Measurements from ENCODE around the gene ARTN. TPM values are rescaled to one million over a fixed set of nuclear protein-coding genes. Genes with fewer than 3 reads are reported as not detected.

Gene ARTN
- total and polyA plus RNA-seq, 4 donors, result 1.8 to 4.9 (median 2.1) TPM; not detected in 1

DNA sequence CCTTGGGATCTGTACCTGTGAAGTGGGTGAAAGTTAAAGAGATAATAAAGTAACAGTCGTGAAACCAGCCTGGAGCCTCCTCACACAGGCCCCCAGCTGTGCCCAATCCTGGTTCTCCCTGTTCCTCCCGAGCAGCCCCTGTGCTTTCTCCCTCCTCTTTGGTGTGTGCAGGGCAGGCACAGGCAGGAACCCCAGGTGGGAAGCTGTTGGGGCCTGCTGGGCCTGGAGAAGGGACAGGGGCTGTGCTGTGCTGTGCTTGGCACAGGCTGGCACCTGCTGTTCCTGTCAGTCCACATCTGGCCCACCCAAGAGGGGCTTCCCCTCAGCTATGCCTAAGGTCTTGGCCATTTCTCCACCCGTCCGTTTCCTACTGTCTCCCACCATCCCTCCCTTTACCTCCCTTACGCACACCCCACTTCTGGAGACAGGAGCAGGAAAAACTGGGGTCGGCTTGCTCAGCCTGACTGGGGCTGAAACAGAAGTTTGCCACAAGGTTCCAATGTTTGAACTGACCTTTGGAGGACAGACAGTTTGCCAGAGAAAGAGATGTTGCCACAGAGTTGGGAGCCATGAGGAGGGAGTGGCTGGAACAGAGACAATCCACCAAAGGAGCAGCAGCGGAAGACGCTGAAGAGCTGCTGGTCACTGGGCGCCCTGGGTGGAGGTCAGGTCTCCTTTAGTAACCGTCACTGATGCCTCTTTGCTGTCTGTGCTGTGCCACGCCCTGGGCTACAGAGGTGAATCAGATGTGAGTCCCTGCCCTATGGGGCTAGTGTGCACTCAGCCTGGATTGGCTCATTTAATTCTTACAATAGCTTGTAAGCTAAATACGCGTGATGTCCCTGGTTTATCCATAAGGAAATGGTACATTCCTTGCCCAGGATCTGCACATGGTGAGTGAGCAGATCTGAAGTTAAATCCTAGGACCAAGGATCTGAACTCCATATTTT, 18.8 kb upstream of the ARTN start:
- H3K27me3 ChIP-seq (ENCODE audit: control insufficient read depth in 1 of 2, insufficient read depth in 2 of 2, low read length in 1 of 2), result no peaks in the 10 kb centered on the region
- H3K4me1 ChIP-seq (ENCODE audit: control insufficient read depth in 1 of 2, insufficient read depth in 2 of 2, low read length in 2 of 2), result no peaks in the 10 kb centered on the region
- ATAC-seq (ENCODE audit: low FRiP score), result no peak
- H3K4me3 ChIP-seq (ENCODE audit: low read length in 2 of 2), result no peak overlapping the region
- no peak overlapping the region for H3K27ac ChIP-seq (ENCODE audit: low read depth in 1 of 2, low read length in 2 of 2)
- DNase-seq, result peak in 1 of 2 donors; percentile 50
- 92 to 93% methylated on average over 13 of the region's 13 CpGs for WGBS, 2 donors
- H3K9me3 ChIP-seq (ENCODE audit: control insufficient read depth, low read length), result no peaks in the 10 kb centered on the region
- H3K36me3 ChIP-seq (ENCODE audit: control insufficient read depth in 1 of 2, insufficient read depth in 2 of 2, low read length in 1 of 2), result no peaks in the 10 kb centered on the region
- intact Hi-C loops (cut with DNase I), result no loop called here

DNA sequence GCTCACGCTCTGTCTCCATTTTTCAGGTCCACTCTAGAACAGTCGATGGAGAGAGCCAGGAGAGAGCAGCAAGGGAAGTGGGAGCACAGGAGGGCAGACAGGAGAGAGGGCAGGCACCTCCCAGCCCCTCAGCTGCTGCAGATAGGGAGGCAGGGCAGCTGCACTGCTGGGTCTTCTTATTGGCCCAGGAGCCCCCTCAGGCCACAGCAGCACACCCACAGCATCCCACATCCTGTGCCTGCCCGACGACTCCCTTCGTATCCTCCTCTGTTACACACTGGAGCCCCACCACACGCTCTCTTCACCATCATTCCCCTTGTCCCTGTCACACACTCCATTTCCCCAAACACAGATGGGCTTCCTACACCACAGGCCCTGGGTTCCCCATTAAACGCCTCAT, 13.7 kb upstream of the ARTN start:
- ATAC-seq (ENCODE audit: low FRiP score), result no peak

DNA sequence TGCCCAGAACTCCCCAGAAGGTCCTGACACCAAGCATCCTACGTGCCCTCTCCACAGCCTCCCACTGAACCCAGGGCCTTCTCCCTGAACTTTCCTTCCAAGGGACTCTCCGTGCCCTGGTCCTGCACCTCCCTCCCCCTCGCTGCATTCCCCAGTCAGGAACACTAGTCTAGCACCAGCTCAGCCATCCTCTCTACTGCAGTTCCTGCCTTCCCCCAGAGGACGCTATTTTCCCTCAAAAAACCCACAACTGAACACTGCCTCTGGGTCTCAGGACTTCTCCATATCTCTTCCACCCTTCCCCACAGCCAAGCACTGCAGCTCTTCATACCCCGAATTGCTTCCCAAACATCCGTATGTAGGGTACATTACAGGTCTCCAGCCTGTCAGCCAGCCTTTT, 12.6 kb upstream of the ARTN start:
- peaks cover 0 to 2% of the 10 kb centered on the region in 2 donors for H3K36me3 ChIP-seq (ENCODE audit: control insufficient read depth in 1 of 2, insufficient read depth in 2 of 2, low read length in 1 of 2)
- H3K27me3 ChIP-seq (ENCODE audit: control insufficient read depth in 1 of 2, insufficient read depth in 2 of 2, low read length in 1 of 2), result no peaks in the 10 kb centered on the region
- no peak for ATAC-seq (ENCODE audit: low FRiP score)
- H3K4me3 ChIP-seq (ENCODE audit: low read length in 2 of 2), result no peak overlapping the region
- H3K9me3 ChIP-seq (ENCODE audit: control insufficient read depth, low read length), result no peaks in the 10 kb centered on the region
- no peak for DNase-seq
- no peaks in the 10 kb centered on the region for H3K4me1 ChIP-seq (ENCODE audit: control insufficient read depth in 1 of 2, insufficient read depth in 2 of 2, low read length in 2 of 2)
- 81 to 91% methylated on average over 5 to 6 of the region's 6 CpGs for WGBS, 2 donors
- H3K27ac ChIP-seq (ENCODE audit: low read depth in 1 of 2, low read length in 2 of 2), result no peak overlapping the region
- intact Hi-C loops (cut with DNase I), result loop anchor here in 1 of 2 donors (10.0 kb wide), 1 partner anchor 76 kb away; no protein-coding TSS in a partner anchor

More for the DNA sequence above, 13.7 kb upstream of the ARTN start:
- H3K36me3 ChIP-seq (ENCODE audit: control insufficient read depth in 1 of 2, insufficient read depth in 2 of 2, low read length in 1 of 2), result no peaks in the 10 kb centered on the region
- no peaks in the 10 kb centered on the region for H3K4me1 ChIP-seq (ENCODE audit: control insufficient read depth in 1 of 2, insufficient read depth in 2 of 2, low read length in 2 of 2)
- H3K27ac ChIP-seq (ENCODE audit: low read depth in 1 of 2, low read length in 2 of 2), result no peak overlapping the region
- DNase-seq, result peak in 1 of 2 donors; percentile 25
- H3K4me3 ChIP-seq (ENCODE audit: low read length in 2 of 2), result no peak overlapping the region
- H3K27me3 ChIP-seq (ENCODE audit: control insufficient read depth in 1 of 2, insufficient read depth in 2 of 2, low read length in 1 of 2), result no peaks in the 10 kb centered on the region
- WGBS, 2 donors, result 93 to 95% methylated on average over 7 of the region's 7 CpGs
- intact Hi-C loops (cut with DNase I), result loop anchor here in 1 of 2 donors (10.0 kb wide), 1 partner anchor 75 kb away; no protein-coding TSS in a partner anchor
- H3K9me3 ChIP-seq (ENCODE audit: control insufficient read depth, low read length), result no peaks in the 10 kb centered on the region

DNA sequence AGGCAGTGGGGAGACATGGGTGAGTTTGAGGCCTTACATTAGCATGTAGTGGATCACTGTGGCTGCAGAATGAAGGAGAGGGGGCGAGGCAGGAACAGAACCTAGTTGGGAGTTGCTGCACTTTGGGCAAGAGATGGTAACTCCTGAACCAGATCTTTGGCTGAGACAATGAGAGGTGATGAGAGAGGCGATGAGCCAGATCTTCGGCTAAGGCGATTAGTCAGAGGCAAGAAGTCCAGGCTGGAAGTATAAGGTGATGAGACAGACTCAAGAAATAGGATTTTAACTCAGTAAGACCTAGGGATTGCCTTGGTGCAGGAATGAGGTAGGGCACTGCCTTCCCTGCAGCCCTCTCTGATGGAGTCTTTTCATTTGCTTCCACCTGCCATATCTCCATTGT, 9.1 kb upstream of the ARTN start:
- H3K4me1 ChIP-seq (ENCODE audit: control insufficient read depth in 1 of 2, insufficient read depth in 2 of 2, low read length in 2 of 2), result no peaks in the 10 kb centered on the region
- 85 to 99% methylated on average over 4 of the region's 4 CpGs for WGBS, 2 donors
- no peaks in the 10 kb centered on the region for H3K27me3 ChIP-seq (ENCODE audit: control insufficient read depth in 1 of 2, insufficient read depth in 2 of 2, low read length in 1 of 2)
- H3K27ac ChIP-seq (ENCODE audit: low read depth in 1 of 2, low read length in 2 of 2), result no peak overlapping the region
- no peak overlapping the region for H3K4me3 ChIP-seq (ENCODE audit: low read length in 2 of 2)
- DNase-seq (no peak), ATAC-seq (ENCODE audit: low FRiP score) (no peak)
- H3K36me3 ChIP-seq (ENCODE audit: control insufficient read depth in 1 of 2, insufficient read depth in 2 of 2, low read length in 1 of 2), result peaks cover 0 to 2% of the 10 kb centered on the region in 2 donors
- intact Hi-C loops (cut with DNase I), result loop anchor here in 1 of 2 donors (10.0 kb wide), 1 partner anchor 80 kb away; no protein-coding TSS in a partner anchor
- H3K9me3 ChIP-seq (ENCODE audit: control insufficient read depth, low read length), result no peaks in the 10 kb centered on the region

DNA sequence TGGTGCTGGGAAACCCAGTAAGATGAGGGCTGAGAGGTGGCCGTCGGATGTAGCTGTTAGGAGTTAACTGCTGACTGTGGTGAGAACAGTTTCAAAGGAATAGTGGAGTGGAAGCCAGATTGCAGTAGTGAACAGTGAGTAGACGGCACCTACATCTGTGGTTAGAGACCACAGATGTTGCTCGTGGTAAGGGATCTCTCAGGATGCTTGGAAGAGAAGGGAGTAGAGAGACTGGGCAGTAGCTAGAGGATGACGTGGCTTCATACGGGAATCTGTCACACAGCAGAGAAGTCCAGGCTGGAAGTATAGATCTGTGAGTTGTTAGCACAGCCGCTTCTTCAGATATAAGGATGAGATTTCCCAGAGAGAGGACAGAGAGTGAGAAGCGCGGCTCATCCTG, 7.8 kb upstream of the ARTN start:
- H3K27ac ChIP-seq (ENCODE audit: low read depth in 1 of 2, low read length in 2 of 2), result no peak overlapping the region
- H3K27me3 ChIP-seq (ENCODE audit: control insufficient read depth in 1 of 2, insufficient read depth in 2 of 2, low read length in 1 of 2), result no peaks in the 10 kb centered on the region
- H3K9me3 ChIP-seq (ENCODE audit: control insufficient read depth, low read length), result no peaks in the 10 kb centered on the region
- H3K36me3 ChIP-seq (ENCODE audit: control insufficient read depth in 1 of 2, insufficient read depth in 2 of 2, low read length in 1 of 2), result peaks cover 0 to 2% of the 10 kb centered on the region in 2 donors
- no peak for DNase-seq
- 95 to 96% methylated on average over 9 of the region's 9 CpGs for WGBS, 2 donors
- H3K4me1 ChIP-seq (ENCODE audit: control insufficient read depth in 1 of 2, insufficient read depth in 2 of 2, low read length in 2 of 2), result no peaks in the 10 kb centered on the region
- no peak overlapping the region for H3K4me3 ChIP-seq (ENCODE audit: low read length in 2 of 2)
- no peak for ATAC-seq (ENCODE audit: low FRiP score)
- intact Hi-C loops (cut with DNase I), result loop anchor here in 1 of 2 donors (10.0 kb wide), 1 partner anchor 81 kb away; no protein-coding TSS in a partner anchor

DNA sequence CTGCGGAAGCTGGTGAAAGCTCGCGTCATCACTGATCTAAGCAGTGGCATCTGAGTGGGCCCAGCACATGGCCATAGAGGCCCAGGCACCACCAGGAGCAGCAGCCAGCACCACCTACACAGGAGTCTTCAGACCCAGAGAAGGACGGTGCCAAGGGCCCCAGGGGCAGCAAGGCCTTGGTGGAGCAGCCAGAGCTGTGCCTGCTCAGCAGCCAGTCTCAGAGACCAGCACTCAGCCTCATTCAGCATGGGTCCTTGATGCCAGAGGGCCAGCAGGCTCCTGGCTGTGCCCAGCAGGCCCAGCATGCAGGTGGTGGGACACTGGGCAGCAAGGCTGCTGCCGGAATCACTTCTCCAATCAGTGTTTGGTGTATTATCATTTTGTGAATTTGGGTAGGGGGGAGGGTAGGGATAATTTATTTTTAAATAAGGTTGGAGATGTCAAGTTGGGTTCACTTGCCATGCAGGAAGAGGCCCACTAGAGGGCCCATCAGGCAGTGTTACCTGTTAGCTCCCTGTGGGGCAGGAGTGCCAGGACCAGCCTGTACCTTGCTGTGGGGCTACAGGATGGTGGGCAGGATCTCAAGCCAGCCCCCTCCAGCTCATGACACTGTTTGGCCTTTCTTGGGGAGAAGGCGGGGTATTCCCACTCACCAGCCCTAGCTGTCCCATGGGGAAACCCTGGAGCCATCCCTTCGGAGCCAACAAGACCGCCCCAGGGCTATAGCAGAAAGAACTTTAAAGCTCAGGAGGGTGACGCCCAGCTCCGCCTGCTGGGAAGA, 3.2 kb upstream of the ARTN start:
- Histone ChIP-seq H3K9me3 (ENCODE audit: control insufficient read depth, low read length) (no peaks in the 10 kb centered on the region), H3K27me3 (ENCODE audit: control insufficient read depth in 1 of 2, insufficient read depth in 2 of 2, low read length in 1 of 2) (no peaks in the 10 kb centered on the region), H3K27ac (ENCODE audit: low read depth in 1 of 2, low read length in 2 of 2) (no peak overlapping the region), H3K4me1 (ENCODE audit: control insufficient read depth in 1 of 2, insufficient read depth in 2 of 2, low read length in 2 of 2) (no peaks in the 10 kb centered on the region), H3K36me3 (ENCODE audit: control insufficient read depth in 1 of 2, insufficient read depth in 2 of 2, low read length in 1 of 2) (peaks cover 0 to 2% of the 10 kb centered on the region in 2 donors), H3K4me3 (ENCODE audit: low read length in 2 of 2) (no peak overlapping the region)
- 95 to 97% methylated on average over 10 of the region's 10 CpGs for WGBS, 2 donors
- peak in 1 of 2 donors; percentile 53 for DNase-seq
- intact Hi-C loops (cut with DNase I), result loop anchor here in 1 of 2 donors (10.0 kb wide), 1 partner anchor 396 kb away; the partner anchor contains the start of gene PTPRF
- ATAC-seq (ENCODE audit: low FRiP score), result no peak

DNA sequence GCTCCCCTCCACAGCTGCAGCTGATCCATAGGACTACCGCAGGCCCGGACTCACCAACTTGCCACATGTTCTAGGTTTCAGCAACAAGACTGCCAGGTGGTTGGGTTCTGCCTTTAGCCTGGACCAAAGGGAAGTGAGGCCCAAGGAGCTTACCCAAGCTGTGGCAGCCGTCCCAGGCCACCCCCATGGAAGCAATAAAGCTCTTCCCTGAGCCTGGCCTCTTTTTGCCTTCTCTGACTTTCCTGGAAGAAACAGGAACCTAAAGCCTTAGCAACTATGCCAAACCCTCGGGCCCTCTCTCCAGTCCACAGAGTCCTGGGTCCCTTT, 2.7 kb upstream of the ARTN start:
- WGBS, 2 donors, result 72 to 93% methylated on average over 4 of the region's 4 CpGs
- no peaks in the 10 kb centered on the region for H3K27me3 ChIP-seq (ENCODE audit: control insufficient read depth in 1 of 2, insufficient read depth in 2 of 2, low read length in 1 of 2)
- H3K9me3 ChIP-seq (ENCODE audit: control insufficient read depth, low read length), result no peaks in the 10 kb centered on the region
- intact Hi-C loops (cut with DNase I), result loop anchor here in 1 of 2 donors (10.0 kb wide), 1 partner anchor 396 kb away; the partner anchor contains the start of gene PTPRF
- ATAC-seq (ENCODE audit: low FRiP score), result no peak
- DNase-seq, result no peak
- H3K4me3 ChIP-seq (ENCODE audit: low read length in 2 of 2), result no peak overlapping the region
- H3K4me1 ChIP-seq (ENCODE audit: control insufficient read depth in 1 of 2, insufficient read depth in 2 of 2, low read length in 2 of 2), result no peaks in the 10 kb centered on the region
- H3K36me3 ChIP-seq (ENCODE audit: control insufficient read depth in 1 of 2, insufficient read depth in 2 of 2, low read length in 1 of 2), result no peaks in the 10 kb centered on the region
- no peak overlapping the region for H3K27ac ChIP-seq (ENCODE audit: low read depth in 1 of 2, low read length in 2 of 2)
